Activated CD8-positive, alpha-beta memory T cell treated with anti-CD3 and anti-CD28 coated beads, Interleukin-2, amount 10 ng/mL, durations not matched to agents 7 days and 5 days (primary cell): Measurements from ENCODE around the gene DAZAP1. TPM values are rescaled to one million over a fixed set of nuclear protein-coding genes. Genes with fewer than 3 reads are reported as not detected.

Experiments used
- ATAC-seq: fragments of 150-1000 bp; cut with Tn5 transposase; one replicate; pipeline ENCODE4 v1.10.0; 2021; ENCODE audit warnings: moderate library complexity
- CTCF ChIA-PET: fragments of 350-600 bp; sonication (Branson Sonifier 250); formaldehyde crosslinking; loops from one replicate; lab custom pipeline; 2021; ENCODE audit warnings: antibody characterized with exemption; lab: Charles Lee
- DNase-seq: peaks from one replicate; pipeline ENCODE4 v3.0.0-alpha.2; 2020
- H3K27ac Mint-ChIP-seq: one replicate; pipeline ENCODE4 v1.8.0; 2021; ENCODE audit warnings: mild to moderate bottlenecking, mixed read lengths
- H3K27me3 Mint-ChIP-seq: one replicate; pipeline ENCODE4 v1.8.0; 2021; ENCODE audit warnings: mixed read lengths
- H3K36me3 Mint-ChIP-seq: one replicate; pipeline ENCODE4 v1.8.0; 2021; ENCODE audit warnings: mild to moderate bottlenecking, mixed read lengths
- H3K4me1 Mint-ChIP-seq: one replicate; pipeline ENCODE4 v1.8.0; 2021; ENCODE audit warnings: mixed read lengths
- H3K4me3 Mint-ChIP-seq: one replicate; pipeline ENCODE4 v1.8.0; 2021; ENCODE audit warnings: mild to moderate bottlenecking, moderate library complexity, mixed read lengths
- H3K9me3 Mint-ChIP-seq: one replicate; pipeline ENCODE4 v1.8.0; 2022; ENCODE audit warnings: low read depth, mixed read lengths
- total RNA-seq, 2 experiments: library from RNA; stranded (reverse); gene quantifications; one replicate each; pipeline ENCODE4 v1.2.3, GENCODE V29; 2021

Gene DAZAP1
- total RNA-seq, 2 experiments from 2014 or later: 275 to 283 TPM

- no peaks in the 10 kb centered on the region for H3K9me3 Mint-ChIP-seq
- H3K27ac Mint-ChIP-seq: no peak overlapping the region
- H3K36me3 Mint-ChIP-seq: no peaks in the 10 kb centered on the region
- DNase-seq (no peak), ATAC-seq (no peak)
- no peak overlapping the region for H3K4me3 Mint-ChIP-seq
- CTCF ChIA-PET: interaction anchor here (1.2 to 2.7 kb wide), 5 partner anchors 9 to 93 kb away, joined by 3 to 15 read pairs (median 4); partner anchors contain the start of gene REEP6
- peaks cover 15% of the 10 kb centered on the region for H3K4me1 Mint-ChIP-seq
- H3K27me3 Mint-ChIP-seq: peaks cover 57% of the 10 kb centered on the region
Measured at GRCh38 chr19:1453525-1454364, 46.4 kb downstream of the DAZAP1 start.

- Mint-ChIP-seq H3K9me3 (no peaks in the 10 kb centered on the region), H3K27me3 (peaks cover 51% of the 10 kb centered on the region), H3K4me3 (no peak overlapping the region), H3K4me1 (peaks cover 11% of the 10 kb centered on the region), H3K27ac (no peak overlapping the region), H3K36me3 (no peaks in the 10 kb centered on the region)
- DNase-seq (no peak), ATAC-seq (no peak)
- CTCF ChIA-PET: interaction anchor here (1.0 to 2.7 kb wide), 5 partner anchors 10 to 153 kb away, joined by 4 to 15 read pairs (median 10); partner anchors contain the start of gene REEP6
Measured at GRCh38 chr19:1455002-1455335, 47.6 kb downstream of the DAZAP1 start.

GRCh38 chr19:1455336-1456120 lies 48.1 kb downstream of the DAZAP1 start:
- Mint-ChIP-seq H3K4me3 (no peak overlapping the region), H3K27ac (no peak overlapping the region), H3K4me1 (peaks cover 11% of the 10 kb centered on the region), H3K36me3 (no peaks in the 10 kb centered on the region), H3K9me3 (no peaks in the 10 kb centered on the region), H3K27me3 (peaks cover 48% of the 10 kb centered on the region)
- CTCF ChIA-PET: interaction anchor here (1.0 to 2.7 kb wide), 4 partner anchors 10 to 153 kb away, joined by 4 to 15 read pairs (median 8); partner anchors contain the start of gene REEP6
- peak; percentile 75 for ATAC-seq
- peak; percentile 74 for DNase-seq

- peaks cover 40% of the 10 kb centered on the region for H3K27me3 Mint-ChIP-seq
- no peak for ATAC-seq
- CTCF ChIA-PET: interaction anchor here (1.5 to 2.7 kb wide), 2 partner anchors 10 to 11 kb away, joined by 10 to 15 read pairs; no protein-coding TSS in a partner anchor
- no peaks in the 10 kb centered on the region for H3K36me3 Mint-ChIP-seq
- DNase-seq: no peak
- H3K9me3 Mint-ChIP-seq: no peaks in the 10 kb centered on the region
- no peak overlapping the region for H3K27ac Mint-ChIP-seq
- H3K4me3 Mint-ChIP-seq: no peak overlapping the region
- H3K4me1 Mint-ChIP-seq: peaks cover 10% of the 10 kb centered on the region
Measured at GRCh38 chr19:1456121-1456900, 48.9 kb downstream of the DAZAP1 start.

GRCh38 chr19:1457031-1457739 lies 49.8 kb downstream of the DAZAP1 start:
- Mint-ChIP-seq H3K9me3 (no peaks in the 10 kb centered on the region), H3K36me3 (no peaks in the 10 kb centered on the region), H3K4me3 (no peak overlapping the region), H3K27me3 (peaks cover 34% of the 10 kb centered on the region), H3K4me1 (peaks cover 10% of the 10 kb centered on the region), H3K27ac (no peak overlapping the region)
- no peak for ATAC-seq
- DNase-seq: no peak
- CTCF ChIA-PET: interaction anchor here (1.2 kb wide), 1 partner anchor 12 kb away, joined by 4 read pairs; no protein-coding TSS in a partner anchor

GRCh38 chr19:1457892-1458291 lies 50.5 kb downstream of the DAZAP1 start:
- CTCF ChIA-PET: interaction anchor here (1.2 kb wide), 1 partner anchor 13 kb away, joined by 4 read pairs; no protein-coding TSS in a partner anchor

GRCh38 chr19:1459479-1459878 lies 52.1 kb downstream of the DAZAP1 start:
- ATAC-seq (no peak), DNase-seq (no peak)
- Mint-ChIP-seq H3K36me3 (no peaks in the 10 kb centered on the region), H3K27me3 (peaks cover 27% of the 10 kb centered on the region), H3K4me1 (peaks cover 9% of the 10 kb centered on the region), H3K9me3 (no peaks in the 10 kb centered on the region), H3K4me3 (no peak overlapping the region), H3K27ac (no peak overlapping the region)
- CTCF ChIA-PET: no interaction called here

More at GRCh38 chr19:1457892-1458291, 50.5 kb downstream of the DAZAP1 start:
- ATAC-seq: no peak
- Mint-ChIP-seq H3K4me3 (no peak overlapping the region), H3K4me1 (peaks cover 10% of the 10 kb centered on the region), H3K36me3 (no peaks in the 10 kb centered on the region), H3K27ac (no peak overlapping the region), H3K27me3 (peaks cover 34% of the 10 kb centered on the region), H3K9me3 (no peaks in the 10 kb centered on the region)
- no peak for DNase-seq

GRCh38 chr19:1460033-1460995 lies 52.9 kb downstream of the DAZAP1 start:
- H3K27me3 Mint-ChIP-seq: peaks cover 23% of the 10 kb centered on the region
- H3K36me3 Mint-ChIP-seq: no peaks in the 10 kb centered on the region
- H3K4me3 Mint-ChIP-seq: no peak overlapping the region
- ATAC-seq (no peak), DNase-seq (no peak)
- H3K9me3 Mint-ChIP-seq: no peaks in the 10 kb centered on the region
- peaks cover 5% of the 10 kb centered on the region for H3K4me1 Mint-ChIP-seq
- no peak overlapping the region for H3K27ac Mint-ChIP-seq
- CTCF ChIA-PET: no interaction called here

GRCh38 chr19:1461862-1462261 lies 54.5 kb downstream of the DAZAP1 start:
- CTCF ChIA-PET: no interaction called here
- Mint-ChIP-seq H3K9me3 (no peaks in the 10 kb centered on the region), H3K4me3 (no peak overlapping the region), H3K27me3 (peaks cover 17% of the 10 kb centered on the region), H3K36me3 (no peaks in the 10 kb centered on the region), H3K27ac (no peak overlapping the region), H3K4me1 (no peaks in the 10 kb centered on the region)
- ATAC-seq (no peak), DNase-seq (no peak)

- no peak overlapping the region for H3K4me3 Mint-ChIP-seq
- H3K36me3 Mint-ChIP-seq: no peaks in the 10 kb centered on the region
- peak; percentile 59 for DNase-seq
- peak; percentile 21 for ATAC-seq
- H3K27me3 Mint-ChIP-seq: peaks cover 4% of the 10 kb centered on the region
- no peak overlapping the region for H3K27ac Mint-ChIP-seq
- no peaks in the 10 kb centered on the region for H3K9me3 Mint-ChIP-seq
- H3K4me1 Mint-ChIP-seq: peaks cover 3% of the 10 kb centered on the region
- CTCF ChIA-PET: interaction anchor here (0.8 to 2.9 kb wide), 5 partner anchors 10 to 44 kb away, joined by 3 to 15 read pairs (median 4); no protein-coding TSS in a partner anchor
Measured at GRCh38 chr19:1465191-1466016, 58.0 kb downstream of the DAZAP1 start.

GRCh38 chr19:1466018-1466460 lies 58.7 kb downstream of the DAZAP1 start:
- Mint-ChIP-seq H3K36me3 (no peaks in the 10 kb centered on the region), H3K4me3 (no peak overlapping the region), H3K27ac (no peak overlapping the region), H3K4me1 (peaks cover 4% of the 10 kb centered on the region), H3K9me3 (no peaks in the 10 kb centered on the region), H3K27me3 (peaks cover 5% of the 10 kb centered on the region)
- ATAC-seq (no peak), DNase-seq (no peak)
- CTCF ChIA-PET: interaction anchor here (0.8 to 2.9 kb wide), 5 partner anchors 11 to 43 kb away, joined by 3 to 15 read pairs (median 4); no protein-coding TSS in a partner anchor
